GM18858 (cell line): Measurements from ENCODE around the gene FILIP1.

ENCODE experiments used
- ATAC-seq: cut with Tn5 transposase; IDR thresholded peaks from one replicate; pipeline ENCODE4 v1.9.1; 2021; ENCODE audit not compliant: unreplicated experiment

Gene FILIP1

GRCh38 chr6:75492386-75493153, 1.0 kb downstream of the FILIP1 start:
- no peak for ATAC-seq

GRCh38 chr6:75491291-75491690, 2.3 kb downstream of the FILIP1 start:
- no peak for ATAC-seq

GRCh38 chr6:75490706-75491105, 2.9 kb downstream of the FILIP1 start:
- ATAC-seq, result no peak

DNA sequence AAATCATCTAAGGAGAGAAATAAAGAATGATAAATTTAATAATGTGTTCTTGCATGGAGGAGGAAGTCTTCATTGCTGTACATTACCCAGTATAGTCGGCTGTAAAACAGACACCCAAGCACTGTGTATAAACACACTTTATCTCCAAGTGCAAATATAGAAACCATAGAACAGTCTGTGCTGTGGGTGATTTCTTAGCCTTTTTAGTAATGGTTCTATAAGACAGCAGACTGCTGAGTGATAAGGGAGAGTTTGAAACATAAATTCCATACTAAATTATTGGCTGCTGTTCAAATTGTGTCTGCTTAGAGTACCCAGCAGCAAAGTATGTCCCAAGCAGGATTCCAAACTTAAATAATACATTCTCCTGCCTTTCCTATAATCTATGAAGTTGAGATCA, 4.6 kb downstream of the FILIP1 start:
- no peak for ATAC-seq

GRCh38 chr6:75488033-75488432, 5.6 kb downstream of the FILIP1 start:
- ATAC-seq, result no peak

DNA sequence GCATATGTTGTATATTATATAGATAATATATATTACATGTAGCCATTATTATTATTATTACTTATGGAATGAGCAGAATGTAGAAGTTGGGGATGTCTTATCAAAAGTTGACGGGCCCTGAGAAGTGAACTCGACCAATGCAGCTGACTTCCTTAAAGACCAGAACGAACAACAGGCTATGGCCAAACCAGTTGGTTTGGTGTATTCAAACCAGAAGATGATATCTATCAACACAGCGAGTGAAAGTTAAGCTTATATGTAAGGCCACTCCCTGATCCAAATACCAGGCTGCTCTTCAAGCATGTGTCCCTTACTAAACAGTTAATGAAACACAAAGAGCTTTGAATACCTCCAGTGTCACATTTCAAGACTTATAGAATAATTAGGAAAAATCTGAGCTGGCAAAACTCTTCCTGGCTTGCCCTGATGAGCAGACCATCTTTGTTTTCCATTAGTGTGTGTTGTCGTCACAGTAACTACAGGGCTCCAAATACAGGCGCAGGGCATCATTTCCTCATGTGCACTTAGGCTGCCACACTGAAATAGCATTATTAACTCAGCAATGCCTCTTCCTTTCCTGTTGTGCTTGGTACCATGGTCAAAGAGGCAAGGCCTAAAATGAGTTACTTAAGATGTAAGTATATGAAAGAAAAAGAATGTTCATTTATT, 6.6 kb downstream of the FILIP1 start:
- ATAC-seq, result no peak

GRCh38 chr6:75484535-75484934, 9.1 kb downstream of the FILIP1 start:
- no peak for ATAC-seq

DNA sequence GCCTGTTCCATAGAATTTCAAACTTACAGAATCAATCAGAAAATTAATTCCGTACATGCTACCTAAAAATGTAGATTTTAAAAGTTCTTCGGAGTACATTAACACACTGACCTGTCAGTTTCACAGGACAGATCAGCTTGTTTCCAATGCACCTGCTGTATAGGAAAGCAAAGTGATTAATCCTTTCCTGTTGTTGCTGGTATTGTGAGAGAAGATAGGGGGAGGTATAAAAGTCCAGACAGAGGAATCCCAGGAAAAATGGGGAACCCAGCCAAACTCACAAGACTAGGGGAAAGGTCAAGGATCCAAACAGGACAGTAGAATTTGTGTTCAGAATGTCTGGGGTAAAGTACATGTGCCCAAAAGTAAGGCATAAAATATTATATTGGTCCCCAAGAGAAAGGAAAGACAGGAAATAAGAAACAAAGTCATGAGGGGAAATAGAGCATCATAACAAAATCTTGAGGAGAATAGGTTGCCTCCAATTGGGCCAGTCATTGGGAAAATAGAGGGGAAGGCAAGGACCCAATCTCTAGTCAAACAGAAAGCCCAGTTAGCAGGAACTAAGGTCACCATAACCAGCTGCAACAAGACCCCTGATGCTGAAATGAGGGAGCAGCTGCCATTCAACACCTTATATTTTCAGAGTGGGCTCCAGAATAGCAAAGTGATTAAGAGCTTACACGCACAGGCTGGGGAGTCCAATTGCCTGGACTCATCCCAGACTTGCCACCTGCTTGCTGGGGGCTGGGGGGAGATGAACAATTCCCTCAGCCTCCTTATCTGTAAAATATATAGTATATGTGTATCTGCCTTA, 10.3 kb downstream of the FILIP1 start:
- ATAC-seq, result no peak

- no peak for ATAC-seq
These were observed 11.5 kb downstream of the FILIP1 start for GRCh38 chr6:75481936-75482593.

DNA sequence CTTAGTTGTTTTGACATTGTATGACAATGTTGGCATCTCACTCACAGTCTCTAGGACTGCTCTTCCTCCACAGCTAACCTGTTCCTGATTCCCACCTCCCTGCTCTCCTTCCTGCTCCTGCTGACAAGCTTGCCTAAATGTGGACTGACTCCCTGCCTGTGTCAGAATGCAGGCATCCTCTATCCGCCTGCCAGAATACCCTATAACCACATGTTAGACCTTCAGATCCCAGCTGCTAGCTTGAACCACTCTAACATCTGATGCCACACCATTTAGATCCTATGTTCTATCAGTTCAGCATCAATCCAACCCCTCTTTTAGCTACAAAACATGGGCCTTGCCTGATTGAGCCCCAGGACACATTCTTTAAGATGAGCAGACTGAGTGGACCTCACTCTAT, 12.2 kb downstream of the FILIP1 start:
- no peak for ATAC-seq

- ATAC-seq, result no peak
These were observed 13.2 kb downstream of the FILIP1 start for GRCh38 chr6:75480425-75480824.

DNA sequence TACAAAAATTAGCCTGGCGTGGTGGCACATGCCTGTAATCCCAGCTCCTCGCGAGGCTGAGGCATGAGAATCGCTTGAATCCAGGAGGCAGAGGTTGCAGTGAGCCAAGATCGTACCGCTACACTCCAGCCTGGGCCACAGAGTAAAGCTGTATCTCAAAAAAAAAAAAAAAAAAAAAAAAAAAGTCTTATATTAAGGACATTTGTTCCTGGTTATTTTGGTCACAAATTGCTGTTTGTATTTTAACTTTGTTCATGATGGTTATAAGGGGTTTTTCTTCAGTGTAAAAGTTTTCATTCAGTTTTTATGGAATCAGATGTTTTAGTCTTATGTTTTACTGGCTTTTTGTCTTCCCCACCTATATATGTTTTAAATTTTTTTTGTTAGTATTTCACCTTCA, 13.9 kb downstream of the FILIP1 start:
- ATAC-seq, result no peak

DNA sequence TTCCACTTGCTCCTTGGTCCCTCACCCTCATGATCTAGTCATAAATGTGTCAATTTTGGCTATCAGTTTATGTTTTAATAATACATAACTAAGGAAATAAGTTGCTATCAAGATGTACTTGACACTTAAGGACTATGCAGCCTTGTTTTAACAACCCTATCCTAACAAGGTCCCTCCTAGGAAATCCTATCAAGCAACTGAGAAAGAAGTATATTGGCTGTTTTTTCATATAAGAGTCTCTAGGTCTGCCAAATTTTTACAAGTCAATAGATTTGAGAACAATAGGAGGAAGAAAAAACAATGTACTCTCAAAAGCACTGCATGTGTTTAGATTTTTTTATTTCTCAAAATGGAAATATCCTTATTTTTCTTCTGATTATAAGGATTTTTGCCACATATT, 14.7 kb downstream of the FILIP1 start:
- no peak for ATAC-seq

- peak; percentile 89 for ATAC-seq
These were observed 20.7 kb downstream of the FILIP1 start for GRCh38 chr6:75472885-75473284.

DNA sequence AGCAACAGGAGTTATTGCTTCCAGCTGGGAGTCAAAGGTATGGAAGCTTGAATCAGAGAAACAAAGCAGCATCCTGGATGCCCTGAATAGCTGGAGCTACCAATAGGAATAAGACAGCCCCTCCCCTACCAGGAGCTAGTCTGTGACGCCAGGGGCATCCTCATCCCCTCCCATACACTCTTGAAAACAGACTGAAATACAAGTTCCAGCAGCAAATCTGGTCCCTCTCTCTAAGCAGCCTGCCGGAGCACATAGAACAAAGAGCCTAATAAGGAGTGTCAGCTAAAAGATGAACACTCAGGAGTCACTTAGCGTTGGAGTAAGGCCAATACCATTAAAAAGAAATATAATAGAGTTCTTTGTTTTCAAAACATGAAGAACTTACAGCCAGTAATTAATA, 25.6 kb downstream of the FILIP1 start:
- no peak for ATAC-seq

DNA sequence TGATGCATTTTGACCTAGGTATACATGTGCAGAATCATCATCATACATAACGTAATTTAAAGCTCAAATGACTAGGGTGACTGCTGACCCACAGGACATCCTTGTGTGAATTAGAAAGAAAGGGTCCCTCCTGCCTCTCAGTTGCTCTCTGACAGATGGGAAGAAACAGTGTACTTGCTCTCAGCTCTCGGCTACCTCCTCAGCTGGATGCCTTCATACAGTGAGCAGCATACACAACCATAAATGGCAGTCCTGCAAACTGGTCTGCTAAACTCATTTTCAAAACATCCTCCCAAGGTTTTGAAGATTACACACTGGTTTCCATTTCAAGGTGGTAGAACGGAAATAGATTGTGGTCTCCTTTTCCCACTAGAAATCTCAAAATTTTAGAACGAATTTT, 26.3 kb downstream of the FILIP1 start:
- ATAC-seq, result no peak

GRCh38 chr6:75466636-75467035, 27.0 kb downstream of the FILIP1 start:
- no peak for ATAC-seq

- no peak for ATAC-seq
These were observed 29.7 kb downstream of the FILIP1 start for GRCh38 chr6:75463908-75464307.

GRCh38 chr6:75463061-75463460, 30.5 kb downstream of the FILIP1 start:
- ATAC-seq, result no peak

GRCh38 chr6:75460681-75461080, 32.9 kb downstream of the FILIP1 start:
- no peak for ATAC-seq

- ATAC-seq, result no peak
These were observed 34.7 kb downstream of the FILIP1 start for GRCh38 chr6:75458895-75459294.
